Hematopoietic multipotent progenitor cell (in vitro differentiated cells): ENCODE measurements around the gene MLEC. TPM values are rescaled to one million over a fixed set of nuclear protein-coding genes. Genes with fewer than 3 reads are reported as not detected.

Source experiments
- DNase-seq, 3 donors: peaks; one replicate each; pipeline ENCODE4 v3.0.0-alpha.2; 2011 to 2015; ENCODE audit warnings: low read depth in 2 of 3, low spot score in 2 of 3
- total RNA-seq: library from RNA; depleted of rRNA; stranded (reverse); fragments of >200 nt; gene quantifications from one replicate; pipeline ENCODE4 v1.2.3, GENCODE V29; 2012

Gene MLEC
- total RNA-seq, 1 donor = 41.2 TPM

DNA sequence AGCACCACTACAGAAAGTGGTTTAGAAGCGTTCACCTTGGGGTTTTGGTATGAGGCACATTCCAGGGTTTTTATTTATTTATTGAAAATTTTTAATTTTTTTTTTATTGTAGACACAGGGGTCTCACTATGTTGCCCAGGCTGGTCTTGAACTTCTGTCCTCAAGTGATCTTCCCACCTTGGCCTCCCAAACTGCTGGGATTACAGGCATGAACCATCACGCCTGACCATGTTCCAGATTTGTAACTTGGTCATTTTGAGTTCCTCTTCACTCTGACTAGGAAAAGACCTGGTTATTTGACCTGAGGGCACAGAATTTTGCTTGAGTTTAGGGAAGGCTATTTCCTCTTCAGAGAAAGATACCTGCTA is 3.1 kb downstream of the MLEC start:
- DNase-seq = no peak

DNA sequence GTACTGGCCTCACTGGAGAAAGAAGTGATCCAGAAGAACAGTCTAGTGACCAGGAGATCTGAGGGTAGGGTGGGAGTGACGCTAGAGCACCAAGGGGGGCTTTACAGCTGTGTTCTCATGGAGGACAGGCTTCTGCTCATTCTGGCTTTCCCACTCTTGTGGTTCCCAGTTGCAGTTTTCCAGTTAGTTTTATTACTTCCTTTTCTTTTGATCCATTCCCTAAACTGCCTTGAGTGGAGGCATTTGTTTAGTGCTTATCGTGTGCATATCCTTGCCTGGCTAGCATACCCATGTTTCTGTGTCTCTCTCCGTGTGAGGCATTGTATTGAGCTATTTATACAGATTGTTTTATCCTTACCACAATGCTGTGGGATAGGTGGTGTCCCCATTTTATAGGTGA is 4.0 kb downstream of the MLEC start:
- DNase-seq = no peak

DNA sequence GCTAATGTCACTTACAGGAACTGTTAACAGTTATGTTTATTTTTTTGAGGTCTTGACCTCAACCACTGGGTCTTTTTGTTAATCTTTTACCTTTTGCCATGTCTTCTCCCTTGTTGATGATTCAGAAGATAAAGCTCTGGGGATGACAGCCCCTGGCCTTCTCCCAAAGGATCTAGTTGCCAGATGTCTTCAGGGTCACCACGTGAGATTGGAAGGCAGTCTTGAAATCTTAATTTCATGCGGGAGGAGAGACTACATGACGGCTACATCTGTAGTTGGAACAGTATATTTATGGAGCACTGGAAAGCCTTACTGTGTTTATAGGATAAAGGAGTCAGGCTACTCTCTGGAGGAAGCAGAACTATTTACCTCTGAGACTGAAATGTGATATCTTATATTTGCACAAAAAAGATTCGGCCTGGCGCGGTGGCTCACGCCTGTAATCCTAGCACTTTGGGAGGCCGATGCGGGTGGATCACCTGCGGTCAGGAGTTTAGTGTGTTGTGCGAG is 5.6 kb downstream of the MLEC start:
- DNase-seq = no peak

DNA sequence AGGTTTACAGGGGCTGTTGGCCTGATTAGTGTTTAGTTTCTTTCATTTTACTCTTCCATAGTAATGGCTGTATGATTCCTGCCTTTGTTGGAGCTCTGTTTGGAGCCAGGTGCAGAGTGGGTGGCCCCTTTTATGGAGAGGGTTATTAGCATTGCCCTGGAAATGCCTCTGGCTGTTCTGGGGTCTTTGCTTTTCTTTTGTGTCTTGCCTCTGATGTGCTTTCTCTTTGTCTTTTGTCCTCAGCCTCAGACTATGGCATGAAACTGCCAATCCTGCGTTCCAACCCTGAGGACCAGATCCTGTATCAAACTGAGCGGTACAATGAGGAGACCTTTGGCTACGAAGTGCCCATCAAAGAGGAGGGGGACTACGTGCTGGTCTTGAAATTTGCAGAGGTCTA is 6.9 kb downstream of the MLEC start:
- no peak for DNase-seq

DNA sequence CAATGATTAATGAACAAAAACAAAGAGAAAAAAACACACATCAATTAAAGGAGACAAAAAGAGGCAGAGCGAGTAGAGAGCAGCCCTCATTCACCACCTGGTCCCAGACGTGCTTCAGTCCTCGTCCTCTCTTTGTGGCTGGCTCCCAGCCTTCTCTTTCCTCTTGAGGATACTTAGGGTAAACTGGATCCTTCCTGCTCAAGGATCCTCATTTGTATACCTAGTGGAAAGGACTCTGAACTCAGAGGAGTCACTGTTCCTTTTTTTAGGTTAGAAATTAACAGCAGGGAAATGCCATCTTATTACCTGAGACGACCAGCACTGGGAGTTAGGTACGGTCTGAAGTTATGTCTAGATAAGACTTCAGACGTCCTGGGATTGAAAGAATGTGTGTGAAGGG is 9.7 kb downstream of the MLEC start:
- no peak for DNase-seq

DNA sequence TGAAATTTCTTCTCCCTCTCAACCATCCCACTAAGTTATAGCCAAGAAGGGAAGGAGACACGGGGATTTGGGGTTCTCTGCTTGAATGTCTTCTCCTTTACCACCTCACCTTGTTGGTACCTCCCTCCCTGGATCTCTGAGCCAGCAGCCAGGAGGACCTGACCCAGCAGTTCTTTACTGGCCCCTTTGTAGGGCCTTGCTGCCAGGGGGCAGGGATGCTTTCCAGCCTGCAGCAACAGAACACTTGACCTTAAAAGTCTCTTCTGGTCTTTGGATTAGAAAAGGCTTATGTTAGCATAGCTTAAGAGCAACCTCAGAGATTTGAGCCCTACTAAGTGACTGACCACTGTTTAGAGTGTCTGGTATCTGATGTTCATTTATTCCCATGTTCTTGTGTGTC is 10.4 kb downstream of the MLEC start:
- DNase-seq = no peak

DNA sequence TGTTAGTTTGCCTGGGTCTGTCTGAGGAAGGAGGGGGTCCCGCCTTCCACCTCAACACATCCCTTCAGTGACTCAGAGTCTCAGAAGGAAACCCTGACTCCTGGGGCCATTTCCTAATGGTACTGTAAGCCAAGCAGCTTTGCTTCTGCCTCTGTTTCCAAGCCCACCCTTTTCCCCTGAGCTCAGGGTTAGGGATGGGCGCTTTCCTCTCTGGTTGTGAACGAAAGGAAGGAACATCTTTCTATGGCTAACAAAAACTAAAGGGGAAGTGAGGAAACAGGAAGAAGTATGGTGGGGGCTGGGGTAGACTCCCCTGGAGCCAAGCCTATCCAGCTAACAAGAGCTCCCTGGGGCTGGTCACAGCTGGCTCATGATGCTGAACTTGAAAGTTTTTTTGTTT is 11.7 kb downstream of the MLEC start:
- DNase-seq = no peak

DNA sequence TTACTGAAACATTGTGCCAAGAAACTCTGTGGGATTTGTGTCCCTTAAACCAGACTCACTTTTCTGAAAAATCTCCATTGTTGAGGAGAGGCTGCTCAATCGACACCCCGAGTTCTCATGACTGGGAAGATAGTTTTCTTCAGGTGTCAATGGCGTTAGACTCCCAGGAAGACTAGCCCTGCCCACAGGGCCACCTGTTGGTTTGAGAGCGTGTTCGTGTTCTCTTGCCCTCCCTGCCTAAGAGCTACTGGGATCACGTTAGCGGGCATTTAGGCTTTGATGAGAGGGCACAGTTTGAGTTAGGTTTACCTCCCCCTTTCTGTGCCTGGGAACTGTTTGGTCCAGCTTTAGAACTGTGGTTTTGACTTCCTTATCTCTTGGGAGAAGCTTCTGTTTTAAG is 12.6 kb downstream of the MLEC start:
- DNase-seq = no peak

DNA sequence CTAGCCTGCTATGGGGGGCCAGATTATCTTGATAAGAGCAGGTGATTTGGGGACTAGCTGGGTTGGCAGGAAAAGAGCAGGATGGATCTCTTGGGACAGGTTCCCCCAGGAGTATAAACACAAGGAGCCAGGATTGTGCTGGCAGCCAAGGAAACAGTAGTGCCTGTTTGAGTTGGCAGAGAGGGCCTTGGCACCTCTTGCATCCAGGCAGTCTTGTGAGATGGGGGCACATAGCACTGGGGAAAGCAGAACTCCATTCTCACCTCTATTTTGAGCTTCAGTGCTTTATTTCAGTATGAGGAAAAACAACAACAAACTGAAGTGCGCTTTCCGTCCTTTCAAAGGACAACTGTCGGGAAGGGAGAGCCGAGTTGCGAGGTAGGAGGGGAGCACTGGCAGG is 13.9 kb downstream of the MLEC start:
- DNase-seq = no peak

DNA sequence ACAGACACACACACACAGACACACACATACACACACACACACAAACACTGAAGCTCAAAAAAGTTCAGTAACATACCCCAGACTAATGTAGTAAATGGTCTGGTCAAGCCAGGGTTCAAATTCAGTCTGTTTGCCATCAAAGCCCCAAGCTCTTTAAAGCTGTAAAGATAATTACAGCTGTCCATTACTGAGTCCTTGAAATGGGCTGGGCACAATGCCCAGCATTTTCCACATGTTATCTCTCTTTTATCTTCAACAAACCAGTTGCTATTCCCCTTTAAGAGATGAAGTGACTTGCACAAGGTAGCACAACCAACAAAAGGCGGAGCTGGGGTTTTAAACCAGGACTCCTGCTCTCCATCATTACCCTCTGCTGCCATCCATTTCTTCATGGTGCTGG is 15.7 kb downstream of the MLEC start:
- no peak for DNase-seq

DNA sequence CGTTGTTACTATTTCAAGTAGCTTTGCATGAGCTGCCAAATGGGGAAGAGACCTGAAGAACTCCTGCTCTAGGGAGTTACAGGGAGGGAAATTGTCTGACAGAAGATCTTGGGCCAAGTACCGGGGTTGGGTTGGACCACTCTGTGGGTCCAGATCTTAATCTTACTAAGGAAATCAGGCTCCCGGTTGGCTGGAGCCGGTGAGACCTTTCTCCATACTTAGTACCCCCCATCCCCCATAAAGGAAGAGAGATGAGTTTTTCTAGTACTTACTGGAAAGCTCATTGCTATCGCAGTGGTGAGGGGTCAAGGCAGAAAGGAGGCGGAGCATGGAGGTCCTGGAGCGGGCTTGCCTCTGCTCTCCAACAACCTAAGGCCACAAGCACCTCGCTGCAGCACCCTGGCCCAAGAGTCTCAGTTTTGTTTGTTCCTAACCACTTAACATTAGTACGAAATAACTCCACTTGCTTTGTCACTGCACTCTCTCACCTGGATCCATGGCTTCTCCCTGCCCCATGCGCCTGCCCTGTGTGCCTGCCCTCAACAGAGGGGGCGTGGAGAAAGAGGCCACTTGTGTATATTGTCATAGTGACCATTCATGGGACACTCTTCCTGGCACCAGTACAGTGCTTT is 16.5 kb downstream of the MLEC start:
- no peak for DNase-seq

DNA sequence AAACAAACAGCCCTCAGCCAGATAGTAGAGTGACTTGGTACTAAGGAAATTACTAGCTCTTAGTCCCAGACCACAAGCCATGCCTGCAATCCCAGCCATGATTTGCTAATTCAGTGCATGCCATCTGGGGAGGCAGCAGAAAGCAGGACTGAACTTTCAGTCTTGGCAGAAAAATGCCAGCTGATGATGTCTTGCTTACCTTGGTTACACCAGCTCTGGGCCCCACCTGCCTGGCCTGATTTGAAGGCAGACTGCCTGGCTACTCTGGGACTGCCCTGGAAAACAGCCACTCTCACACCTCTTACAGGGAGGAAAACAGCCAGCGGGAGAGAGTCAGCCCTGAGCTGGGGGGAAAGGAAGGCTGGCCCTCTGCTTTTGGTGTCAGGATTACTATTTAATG is 18.7 kb downstream of the MLEC start:
- DNase-seq = no peak

DNA sequence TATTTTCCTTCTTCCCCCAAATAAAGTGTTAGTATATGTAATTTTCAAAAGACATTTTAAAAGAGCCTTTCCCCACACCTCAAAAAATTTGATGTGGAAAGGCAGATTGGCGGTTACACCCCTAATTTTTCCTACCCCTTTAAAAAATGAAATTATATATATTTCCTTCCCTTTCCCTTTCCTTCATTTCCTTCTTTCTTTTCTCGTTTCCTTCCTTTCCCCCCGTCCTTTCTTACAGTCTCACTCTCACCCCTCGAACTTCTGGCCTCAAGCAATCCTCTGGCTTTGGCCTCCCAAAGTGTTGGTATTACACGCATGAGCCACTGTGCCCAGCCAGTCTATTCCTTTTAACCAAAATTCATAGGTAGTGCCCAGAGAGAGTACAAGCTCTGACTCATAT is 19.1 kb downstream of the MLEC start:
- no peak for DNase-seq

DNA sequence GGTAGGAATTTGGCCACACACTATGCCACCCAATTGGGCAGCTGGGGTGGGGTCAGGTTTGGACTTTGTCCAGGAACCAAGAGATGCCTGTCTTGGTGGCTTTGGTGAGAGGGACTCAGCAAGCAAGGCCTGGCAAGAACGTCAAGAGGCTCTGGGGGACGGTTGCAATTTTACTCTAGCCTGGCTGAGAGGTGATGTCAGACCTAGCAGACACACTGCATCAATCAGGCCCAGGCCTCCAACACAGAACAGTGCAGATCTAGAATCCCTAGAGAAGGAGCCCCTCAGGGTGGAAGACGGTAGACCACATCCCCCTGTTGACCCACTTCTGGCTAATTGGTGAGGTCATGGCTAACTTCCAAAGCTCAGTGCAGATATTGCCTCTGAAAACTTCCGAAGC is 21.7 kb downstream of the MLEC start:
- DNase-seq = no peak

DNA sequence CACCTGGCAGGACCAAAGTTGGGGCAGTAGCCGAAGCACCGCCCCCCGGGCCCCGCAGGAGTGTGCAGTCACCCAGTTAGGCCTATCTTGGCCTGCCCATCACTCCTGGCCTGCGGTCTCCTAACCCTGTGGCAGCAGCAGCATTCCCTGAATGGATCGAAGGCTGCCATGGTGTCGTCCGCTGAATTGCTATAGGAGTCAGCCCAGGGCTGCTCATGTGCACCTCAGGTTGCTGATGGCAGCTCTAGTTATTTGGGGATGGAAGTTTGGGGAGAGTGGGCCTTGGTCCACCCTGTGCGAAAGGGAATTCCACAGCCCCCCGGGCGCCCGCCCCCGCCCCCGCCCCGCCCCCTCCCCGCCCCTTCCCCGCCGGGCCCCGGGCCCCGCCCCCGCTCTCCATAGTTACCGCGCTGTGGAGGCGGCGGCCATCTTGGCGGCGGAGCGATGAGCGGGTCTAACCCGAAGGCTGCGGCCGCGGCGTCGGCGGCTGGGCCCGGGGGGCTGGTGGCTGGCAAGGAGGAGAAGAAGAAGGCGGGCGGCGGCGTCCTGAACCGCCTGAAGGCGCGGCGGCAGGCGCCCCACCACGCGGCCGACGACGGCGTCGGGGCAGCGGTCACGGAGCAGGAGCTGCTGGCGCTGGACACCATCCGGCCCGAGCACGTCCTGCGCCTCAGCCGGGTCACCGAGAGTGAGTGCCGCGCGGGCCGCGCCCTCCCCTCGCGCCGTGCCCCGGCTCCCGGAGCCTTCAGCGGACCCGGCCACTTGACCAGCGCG is 23.3 kb downstream of the MLEC start, which contains the start of gene UNC119B:
TSS of gene UNC119B (plus strand) at position 428 of the 774 bp plus-strand sequence. CDS start at position 445, 17 bp downstream.
- DNase-seq = peak in 2 of 3 donors; percentile 65 to 67

DNA sequence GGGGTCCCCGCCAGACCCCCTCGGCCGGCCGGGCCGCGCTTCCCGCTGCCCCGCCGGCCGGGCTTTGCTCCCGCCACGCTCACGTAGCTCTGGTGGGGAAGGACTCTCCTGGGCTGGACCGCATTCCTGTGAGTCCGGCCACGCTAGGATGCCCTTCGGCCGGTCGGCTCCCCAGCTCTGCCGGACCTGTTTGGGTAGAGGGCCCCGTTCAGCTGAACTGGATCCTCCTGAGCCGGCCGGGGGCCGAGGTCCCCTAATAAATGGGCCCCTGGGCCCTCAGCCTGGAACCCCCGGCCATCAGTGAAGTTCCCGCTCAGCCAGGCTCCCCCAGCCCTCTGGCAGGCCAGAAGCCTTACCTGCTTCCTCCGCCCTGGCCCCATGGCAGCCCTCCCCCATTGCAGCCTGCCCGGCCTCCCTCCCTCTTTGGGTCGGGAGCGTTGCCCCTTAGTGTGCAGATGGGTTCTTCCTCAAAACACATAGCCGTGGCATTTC is 23.9 kb downstream of the MLEC start:
- DNase-seq = peak in 2 of 3 donors; percentile 38 to 48

DNA sequence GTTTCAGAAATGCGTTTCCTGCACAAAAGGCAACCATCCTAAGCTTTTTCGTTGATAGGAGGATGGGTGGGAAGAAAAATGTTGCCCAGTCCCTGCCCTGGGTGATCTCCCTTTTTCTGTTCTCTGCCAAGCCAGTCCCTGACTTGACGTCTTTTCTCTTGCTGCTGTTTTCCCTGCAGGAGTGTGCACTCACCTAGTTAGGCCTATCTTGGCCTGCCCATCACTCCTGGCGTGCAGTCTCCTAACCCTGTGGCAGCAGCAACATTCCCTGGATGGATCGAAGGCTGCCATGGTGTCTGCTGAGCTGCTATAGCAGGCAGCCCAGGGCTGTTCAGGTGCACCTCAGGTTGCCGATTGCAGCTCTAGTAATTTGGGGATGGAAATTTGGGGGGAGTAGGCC is 24.5 kb downstream of the MLEC start:
- DNase-seq = no peak

DNA sequence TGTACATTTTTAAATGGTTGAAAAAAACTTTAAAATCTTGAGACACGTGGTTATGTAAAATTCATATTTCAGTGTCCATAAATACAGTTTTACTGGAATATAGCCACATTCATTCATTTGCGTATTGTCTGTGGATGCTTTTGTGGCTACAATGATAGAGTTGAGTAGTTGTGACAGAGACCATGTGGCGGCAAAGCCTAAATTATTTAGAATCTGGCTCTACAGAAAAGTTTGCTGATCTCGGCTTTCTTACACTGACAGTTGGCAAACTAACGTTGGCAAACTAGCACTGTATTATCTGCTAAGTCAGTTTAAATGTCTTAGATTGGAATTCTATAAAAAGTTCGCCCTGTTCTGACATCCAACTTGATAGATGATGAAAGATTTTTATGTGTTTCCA is 25.7 kb downstream of the MLEC start:
- no peak for DNase-seq

DNA sequence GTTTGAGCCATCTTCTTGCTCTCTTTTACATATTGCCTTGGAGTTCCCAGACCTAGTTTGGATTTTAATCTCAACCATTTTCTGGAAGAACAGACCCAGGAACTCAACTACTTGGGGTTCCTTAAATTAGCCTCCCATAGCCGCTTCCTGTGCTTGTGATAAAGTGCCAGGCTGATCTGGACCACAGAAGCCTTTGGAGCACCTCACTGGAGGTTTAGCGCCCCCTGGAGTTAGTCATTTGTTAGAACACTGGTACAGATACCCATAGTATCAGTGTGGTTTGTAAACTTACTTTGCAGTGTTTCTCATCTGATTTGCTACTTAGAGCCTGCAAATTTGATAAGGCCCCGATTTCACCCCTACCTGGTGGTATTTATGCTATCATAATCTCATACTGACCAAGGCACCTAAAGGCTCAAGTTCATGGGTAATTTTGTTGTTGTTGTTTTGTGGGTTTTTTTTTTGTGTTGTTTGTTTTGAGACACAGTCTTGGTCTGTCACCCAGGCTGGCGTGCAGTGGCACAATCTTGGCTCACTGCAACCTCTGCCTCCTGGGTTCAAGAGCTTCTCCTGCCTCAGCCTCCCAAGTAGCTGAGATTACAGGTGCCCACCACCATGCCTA is 27.0 kb downstream of the MLEC start:
- peak; percentile 60 to 90 (median 83) for DNase-seq

DNA sequence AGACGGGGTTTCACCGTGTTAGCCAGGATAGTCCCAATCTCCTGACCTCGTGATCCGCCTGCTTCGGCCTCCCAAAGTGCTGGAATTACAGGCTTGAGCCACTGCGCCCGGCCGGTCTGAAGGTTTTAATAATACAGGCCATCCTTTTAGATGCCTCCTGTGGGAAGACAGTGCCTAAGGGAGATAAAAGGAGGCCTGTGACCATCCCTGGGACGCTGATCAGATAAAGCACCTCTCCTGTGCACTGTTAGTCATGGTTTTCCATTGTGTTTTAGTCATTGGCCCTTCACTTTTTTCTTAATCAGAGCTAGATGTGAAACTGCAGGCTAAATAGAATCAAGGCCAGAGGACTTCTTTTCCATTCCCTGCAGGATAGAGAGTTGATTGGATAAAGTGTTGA is 31.1 kb downstream of the MLEC start:
- DNase-seq = no peak

DNA sequence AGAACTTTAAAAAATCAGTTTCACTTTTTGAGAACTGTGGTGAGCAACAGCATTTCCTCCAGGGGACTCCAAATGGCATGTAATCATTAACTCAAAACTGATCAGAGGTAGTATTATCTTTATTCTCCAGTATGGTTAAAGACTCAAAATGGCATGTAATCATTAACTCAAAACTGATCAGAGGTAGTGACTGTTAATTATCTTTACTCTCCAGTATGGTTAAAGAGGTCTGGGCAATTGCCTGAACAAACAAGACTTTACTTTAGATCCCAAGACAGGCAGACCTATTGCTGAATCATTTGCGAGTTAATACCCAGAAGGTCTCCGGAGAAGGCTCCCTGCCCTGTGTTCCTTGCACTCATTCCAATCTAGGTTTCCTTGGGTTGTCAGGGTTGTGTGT is 32.1 kb downstream of the MLEC start:
- no peak for DNase-seq
